ENCODE results near the gene PAWR.

Gene PAWR

GRCh38 chr12:79558924-79559469 lies 131.8 kb downstream of the PAWR start:
- Histone ChIP-seq H3K4me1 (no peaks in the 10 kb centered on the region), H3K9me3 (no peaks in the 10 kb centered on the region), H3K36me3 (no peaks in the 10 kb centered on the region), H3K4me3 (ENCODE audit: low read depth, low read length) (no peak overlapping the region), H3K27me3 (peaks cover 6% of the 10 kb centered on the region)
- no peak for TF ChIP-seq CTCF (IDR thresholded peaks at IDR 0.05; ENCODE audit: low read depth, low read length)
- DNase-seq = no peak

GRCh38 chr12:79557690-79558315 lies 133.0 kb downstream of the PAWR start:
- no peak overlapping the region for H3K4me3 ChIP-seq (ENCODE audit: low read depth, low read length)
- no peaks in the 10 kb centered on the region for H3K9me3 ChIP-seq
- H3K27me3 ChIP-seq = peaks cover 6% of the 10 kb centered on the region
- no peaks in the 10 kb centered on the region for H3K4me1 ChIP-seq
- no peaks in the 10 kb centered on the region for H3K36me3 ChIP-seq
- no peak for TF ChIP-seq CTCF (IDR thresholded peaks at IDR 0.05; ENCODE audit: low read depth, low read length)
- DNase-seq = no peak

GRCh38 chr12:79555028-79555925 lies 135.5 kb downstream of the PAWR start:
- DNase-seq = no peak
- peak; percentile 66 for TF ChIP-seq CTCF (IDR thresholded peaks at IDR 0.05; ENCODE audit: low read depth, low read length)

GRCh38 chr12:79553863-79554574 lies 136.7 kb downstream of the PAWR start:
- H3K27me3 ChIP-seq = peaks cover 1% of the 10 kb centered on the region
- no peak for TF ChIP-seq CTCF (IDR thresholded peaks at IDR 0.05; ENCODE audit: low read depth, low read length)
- no peak overlapping the region for H3K4me3 ChIP-seq (ENCODE audit: low read depth, low read length)
- H3K4me1 ChIP-seq = no peaks in the 10 kb centered on the region
- H3K9me3 ChIP-seq = no peaks in the 10 kb centered on the region
- no peak for DNase-seq
- no peaks in the 10 kb centered on the region for H3K36me3 ChIP-seq

More at GRCh38 chr12:79555028-79555925, 135.5 kb downstream of the PAWR start:
- Histone ChIP-seq H3K27me3 (peaks cover 6% of the 10 kb centered on the region), H3K4me1 (no peaks in the 10 kb centered on the region), H3K9me3 (no peaks in the 10 kb centered on the region), H3K36me3 (no peaks in the 10 kb centered on the region), H3K4me3 (ENCODE audit: low read depth, low read length) (no peak overlapping the region)

- Histone ChIP-seq H3K9me3 (no peaks in the 10 kb centered on the region), H3K36me3 (no peaks in the 10 kb centered on the region), H3K4me3 (ENCODE audit: low read depth, low read length) (no peak overlapping the region), H3K4me1 (no peaks in the 10 kb centered on the region), H3K27me3 (no peaks in the 10 kb centered on the region)
- no peak for TF ChIP-seq CTCF (IDR thresholded peaks at IDR 0.05; ENCODE audit: low read depth, low read length)
- DNase-seq = no peak
Measured at GRCh38 chr12:79552192-79552591, 138.6 kb downstream of the PAWR start.
